HG02623 (cell line): ENCODE measurements around the gene EBLN1.
A peak's percentile ranks its signal among the peaks of the same experiment; 100 is the strongest.

Experiments
- ATAC-seq: cut with Tn5 transposase; IDR thresholded peaks from one replicate; pipeline ENCODE4 v1.9.1; 2021; ENCODE audit warnings: moderate library complexity; ENCODE audit not compliant: unreplicated experiment

EBLN1 gene

DNA sequence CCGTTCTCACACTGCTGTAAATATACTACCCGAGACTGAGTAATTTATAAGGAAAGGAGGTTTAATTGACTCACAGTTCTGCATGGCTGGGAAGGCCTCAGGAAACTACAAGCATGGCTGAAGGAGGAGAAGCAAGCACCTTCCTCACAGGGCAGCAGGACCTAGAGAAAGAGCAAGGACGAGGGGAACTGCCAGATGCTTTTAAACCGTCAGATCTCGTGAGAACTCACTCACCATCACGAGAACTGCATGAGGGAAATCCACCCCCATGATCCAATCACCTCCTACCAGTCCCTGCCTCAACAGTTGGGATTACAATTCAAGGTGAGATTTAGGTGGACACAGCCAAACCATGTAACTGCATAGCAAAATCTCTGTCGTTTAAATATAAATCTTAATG, at the start of gene EBLN1:
TSS of gene EBLN1 (minus strand) at position 174 of the 400 bp plus-strand sequence. CDS start 8,032 bp downstream, outside the sequence.
- ATAC-seq, result no peak

DNA sequence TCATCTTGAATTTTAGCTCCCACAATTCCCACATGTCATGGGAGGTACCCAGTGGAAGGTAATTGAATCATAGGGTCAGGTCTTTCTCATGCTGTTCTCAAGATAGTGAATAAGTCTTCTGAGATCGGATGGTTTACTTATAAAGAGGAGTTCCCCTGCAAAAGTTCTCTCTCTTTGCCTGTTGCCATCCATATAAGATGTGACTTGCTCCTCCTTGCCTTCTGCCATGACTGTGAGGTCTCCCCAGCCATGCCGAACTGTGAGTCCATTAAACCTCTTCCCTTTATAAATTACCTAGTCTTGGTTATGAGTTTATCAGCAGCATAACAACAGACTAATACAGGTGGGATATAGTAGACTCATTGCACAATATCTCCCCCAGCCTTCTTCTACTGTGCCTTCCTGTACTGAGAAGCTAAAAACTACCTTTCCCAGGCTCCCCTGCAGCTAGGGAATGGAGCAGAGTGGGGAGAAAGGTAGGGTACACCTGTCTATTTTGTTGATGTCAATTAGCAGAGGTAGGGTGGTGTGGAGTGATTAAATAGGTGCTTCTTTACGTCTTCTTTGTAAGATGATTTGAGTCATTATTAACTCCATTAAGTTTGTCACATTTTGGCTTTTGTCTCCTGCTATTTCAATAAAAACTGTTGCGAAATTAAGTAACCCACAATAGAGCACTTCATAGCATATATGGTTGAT, 48.2 kb upstream of the EBLN1 start:
- no peak for ATAC-seq

DNA sequence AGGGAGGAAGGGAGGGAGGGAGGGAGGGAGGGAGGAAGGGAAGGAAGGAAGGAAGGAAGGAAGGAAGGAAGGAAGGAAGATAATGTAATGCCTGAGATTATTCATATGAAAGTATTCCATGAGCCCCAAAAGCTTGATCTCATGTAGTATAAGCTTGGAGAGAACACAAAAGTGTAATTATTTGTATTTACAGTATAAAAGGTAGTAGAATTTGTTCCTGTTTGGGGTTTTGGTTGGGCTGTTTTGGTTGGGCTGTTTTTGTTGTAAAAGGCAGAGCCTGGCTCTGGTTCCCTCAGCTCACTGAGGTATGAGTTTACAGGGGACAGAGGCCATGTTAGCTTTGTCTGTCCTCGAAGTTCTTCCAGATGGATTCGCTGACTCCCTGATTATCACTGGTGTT, 45.3 kb upstream of the EBLN1 start:
- no peak for ATAC-seq

DNA sequence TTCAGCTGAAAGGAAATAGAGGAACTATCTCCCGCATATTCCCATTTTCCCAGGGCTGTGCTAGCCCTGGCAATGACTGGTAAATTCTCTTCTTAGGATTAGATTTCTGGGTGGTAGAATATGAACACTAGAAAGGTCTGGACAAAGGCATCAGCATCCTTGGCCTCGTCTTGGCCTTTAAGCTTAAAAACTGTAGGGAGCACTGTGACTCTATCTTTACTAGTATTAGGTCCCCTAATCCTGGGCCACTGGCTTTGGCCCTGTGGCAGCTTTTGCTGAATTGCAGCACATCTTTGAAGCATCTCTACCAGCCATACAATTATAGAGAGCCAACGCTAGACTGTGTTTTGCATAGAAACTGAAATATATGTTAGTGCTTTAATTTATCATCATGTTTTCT, 41.5 kb upstream of the EBLN1 start:
- no peak for ATAC-seq

DNA sequence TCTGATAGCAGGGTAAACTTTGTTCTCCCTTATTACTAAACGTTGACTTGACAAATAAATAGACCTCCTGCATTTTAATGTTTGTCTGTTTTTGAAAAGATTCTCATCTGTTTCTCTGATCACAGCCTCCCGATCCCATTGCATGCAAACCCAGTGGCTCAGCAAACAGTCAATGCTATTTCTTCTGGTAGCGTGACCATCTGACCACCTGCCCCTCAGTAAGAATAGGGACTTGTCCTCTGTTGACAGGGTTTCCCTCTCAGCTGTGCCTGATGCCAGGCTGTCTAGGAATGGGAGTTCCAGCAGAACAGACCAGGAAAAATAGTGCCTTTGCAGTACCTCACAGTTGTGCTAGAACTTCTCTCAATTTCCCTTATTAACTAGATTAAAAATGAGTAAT, 40.7 kb upstream of the EBLN1 start:
- ATAC-seq, result no peak

DNA sequence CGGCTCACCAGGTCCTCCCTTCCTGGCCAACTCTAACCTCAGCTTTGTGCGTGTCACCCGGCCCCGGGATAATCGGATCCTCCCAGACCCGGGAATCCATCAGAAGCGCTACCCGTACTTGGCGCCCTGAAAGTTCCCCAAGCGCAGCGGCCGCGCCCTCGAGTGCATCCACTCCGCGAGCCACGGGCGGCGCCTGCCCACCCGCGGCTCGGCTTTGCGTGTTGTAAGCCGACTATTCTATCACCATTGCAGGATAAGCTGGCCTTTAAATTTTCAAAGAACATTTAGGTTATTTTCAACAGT, 35.7 kb upstream of the EBLN1 start:
- ATAC-seq, result no peak

DNA sequence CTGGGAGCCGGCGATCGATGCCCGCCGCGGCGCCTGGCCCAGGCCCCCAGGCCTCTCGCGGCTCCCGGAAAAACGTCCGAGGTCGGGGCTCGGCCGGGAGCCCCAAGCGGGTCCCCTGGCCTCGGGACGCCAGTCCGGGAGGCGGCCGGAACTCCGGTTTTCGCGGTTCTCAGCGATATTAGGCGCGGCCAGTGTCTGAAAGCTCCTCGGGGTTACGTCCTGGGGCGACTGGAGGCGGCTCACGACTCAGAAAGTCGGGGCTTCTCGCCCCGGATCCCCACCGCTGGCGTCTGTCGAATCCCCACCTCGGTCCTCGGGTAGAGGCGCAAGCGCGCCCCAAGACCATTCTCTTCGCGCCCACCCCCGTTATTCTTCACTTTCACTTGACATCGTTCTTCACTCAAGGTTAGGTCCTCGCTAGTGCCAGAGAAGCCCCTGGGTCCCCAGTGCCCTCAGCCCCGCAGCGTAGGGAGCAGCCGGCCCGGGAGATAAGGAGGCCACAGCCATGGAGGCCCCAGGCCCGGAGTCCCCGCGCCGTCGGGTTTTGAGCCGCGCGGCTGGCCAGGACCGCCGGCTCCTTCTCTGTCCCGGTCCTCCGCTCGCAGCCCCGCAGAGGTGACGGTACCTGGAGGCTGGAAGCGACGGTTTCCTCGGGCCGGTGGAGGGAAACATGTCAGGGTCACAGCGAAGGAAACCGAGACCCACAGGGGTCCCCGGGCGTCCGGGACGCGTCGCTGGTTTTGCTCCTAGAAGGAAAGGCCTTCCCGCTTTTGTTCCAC, 35.2 kb upstream of the EBLN1 start:
- peak; percentile 23 for ATAC-seq

DNA sequence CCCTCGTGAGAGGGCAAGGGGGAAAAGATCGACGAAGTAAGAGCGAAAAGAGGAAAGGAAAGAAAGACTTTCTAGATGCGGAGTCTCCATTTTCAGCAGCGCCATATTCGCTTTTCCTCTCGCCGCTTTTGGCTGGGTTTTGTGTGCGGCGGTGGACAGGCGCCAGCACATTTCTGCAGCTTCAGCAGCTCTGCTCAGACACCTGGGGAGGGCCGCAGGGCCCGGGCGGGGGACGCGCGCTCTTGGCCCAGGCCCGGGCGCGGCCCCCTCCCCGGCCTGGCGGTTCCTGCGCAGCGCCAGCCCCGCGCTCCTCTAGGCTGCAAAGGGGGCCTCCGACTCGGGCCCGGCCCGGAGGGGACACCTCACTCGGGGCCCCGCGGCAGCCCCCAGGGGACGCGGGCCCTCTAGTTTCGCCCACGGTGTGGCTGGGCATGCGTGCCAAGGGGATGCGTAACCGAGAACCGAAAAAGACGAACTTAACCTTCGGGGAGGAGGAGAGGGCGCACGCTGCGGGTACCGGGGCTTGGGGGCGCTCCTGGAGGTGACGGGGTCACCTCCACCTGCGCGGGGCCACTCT, 34.5 kb upstream of the EBLN1 start:
- peak; percentile 47 for ATAC-seq

DNA sequence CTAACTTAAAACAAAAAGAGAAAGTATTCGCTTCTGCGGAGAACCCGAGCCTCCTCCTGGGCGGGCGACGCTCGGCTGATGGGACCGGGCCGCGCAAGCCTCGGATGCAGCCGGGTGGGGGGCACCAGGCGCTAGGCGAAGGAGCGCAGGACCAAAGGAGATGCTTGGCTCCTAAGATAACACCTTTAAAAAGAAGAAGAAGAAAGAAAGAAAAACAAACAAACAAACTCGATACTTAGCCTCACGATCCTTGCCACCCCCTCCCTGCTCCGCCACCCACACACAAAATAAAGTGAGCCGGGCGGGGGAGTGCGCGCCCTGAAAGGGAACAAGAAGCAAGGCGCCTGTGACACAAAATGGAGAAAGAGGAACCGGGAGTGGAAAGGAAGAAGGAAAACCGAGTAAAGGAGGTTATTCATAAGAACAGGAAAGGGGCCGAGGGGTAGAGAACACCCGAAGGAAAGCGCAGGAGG, 34.0 kb upstream of the EBLN1 start:
- ATAC-seq, result peak; percentile 49

DNA sequence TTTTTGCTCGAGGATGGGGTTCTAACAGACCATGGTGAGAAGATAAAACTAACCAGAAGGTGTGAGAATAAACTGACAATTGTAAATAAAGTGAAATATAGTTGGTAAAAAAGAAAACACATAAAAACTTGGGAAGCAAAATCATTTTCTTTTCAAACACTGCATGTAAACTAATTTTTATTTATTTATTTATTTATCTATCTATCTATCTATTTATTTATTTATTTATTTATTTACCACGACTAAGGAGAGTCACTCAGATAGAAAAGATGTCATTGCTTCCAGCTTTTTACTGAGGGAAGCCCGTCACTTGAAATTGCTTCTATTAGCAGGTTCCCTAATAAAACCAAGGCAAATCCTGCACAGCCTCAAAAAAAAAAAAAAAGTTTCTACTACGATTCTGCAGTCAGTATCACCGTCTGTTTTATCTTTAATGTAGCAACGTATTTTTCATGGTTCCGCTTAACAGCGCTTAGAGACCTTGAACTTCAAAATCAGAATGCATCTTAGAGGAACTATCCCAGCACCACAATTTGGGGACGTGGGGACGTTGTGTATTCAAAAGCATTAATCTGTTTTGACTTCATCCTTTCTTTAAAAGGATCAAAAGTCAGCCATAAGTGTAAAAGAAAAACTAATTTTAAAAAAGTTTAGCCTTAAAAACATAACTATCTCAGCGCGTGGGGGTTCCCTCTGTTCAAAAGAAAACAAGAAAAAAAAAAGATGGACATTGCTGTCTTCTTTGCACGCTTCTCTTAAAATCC, 33.3 kb upstream of the EBLN1 start:
- ATAC-seq, result no peak

DNA sequence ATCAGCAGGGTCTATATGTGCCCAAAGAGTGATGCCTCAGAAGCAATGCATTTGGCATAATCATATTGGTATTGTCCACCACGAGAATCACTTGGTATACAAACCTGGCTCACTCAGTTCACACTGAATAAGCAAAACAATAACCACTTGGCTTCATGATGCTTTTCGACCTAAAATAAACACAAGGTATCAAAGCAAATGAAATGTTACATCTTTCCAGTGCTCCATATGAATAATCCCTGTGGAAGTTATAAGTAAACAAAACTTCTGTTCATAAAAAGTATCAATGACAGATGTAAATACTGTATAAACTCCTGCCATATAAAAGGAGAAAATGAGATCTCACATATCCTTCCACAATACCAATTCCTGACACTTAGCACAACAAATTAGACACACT, 29.8 kb upstream of the EBLN1 start:
- no peak for ATAC-seq

DNA sequence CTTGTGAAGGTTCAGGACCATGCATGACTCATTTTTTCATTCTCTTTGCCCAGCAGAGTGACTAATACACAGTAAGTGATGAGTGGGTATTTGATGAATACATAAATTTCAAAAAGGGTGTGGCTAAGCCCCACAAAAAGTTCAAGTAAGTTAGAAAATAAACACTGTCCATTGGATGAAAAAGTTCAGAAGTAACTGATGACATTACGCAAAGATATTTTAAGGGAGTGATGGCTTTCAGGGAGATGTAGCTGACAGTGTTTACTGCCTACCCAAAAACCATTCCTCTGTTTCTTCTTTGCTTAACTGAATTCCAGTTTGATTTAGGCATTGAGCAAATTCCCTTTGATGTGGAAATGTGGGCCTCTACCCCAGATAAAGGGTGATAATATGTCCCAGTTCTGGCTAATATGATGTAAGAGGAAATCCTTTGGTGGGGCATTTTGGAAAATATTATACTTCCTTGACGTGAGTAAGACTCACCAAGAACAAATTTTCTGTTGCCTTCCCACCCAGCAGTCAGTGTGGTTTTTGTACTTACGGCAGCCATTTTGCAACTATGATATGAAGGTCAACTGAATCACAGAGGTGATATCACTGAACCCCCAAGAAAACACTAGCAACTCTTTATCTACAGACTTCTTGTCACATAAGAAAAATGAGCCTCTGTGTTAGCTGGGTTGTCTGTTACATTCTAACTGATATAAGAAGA, 29.0 kb upstream of the EBLN1 start:
- ATAC-seq, result no peak

DNA sequence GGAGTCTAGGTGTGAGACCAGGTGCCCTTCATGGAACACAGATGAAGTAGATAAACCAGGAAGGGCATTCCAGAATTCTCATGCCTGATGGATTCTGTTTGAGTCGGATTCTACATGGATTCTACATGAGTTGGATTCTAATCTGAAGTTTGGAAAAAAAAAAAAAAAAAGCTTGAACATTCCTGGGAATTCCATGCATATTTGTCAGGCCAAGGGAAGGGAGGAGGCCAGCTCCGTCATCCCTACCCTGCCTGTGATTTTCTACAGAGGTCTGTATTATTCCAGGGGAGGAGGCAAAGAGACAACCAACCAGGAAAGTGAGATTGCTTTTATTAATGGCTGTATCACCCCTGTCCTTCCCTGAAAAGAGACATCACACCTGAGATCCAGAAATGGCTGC, 27.8 kb upstream of the EBLN1 start:
- ATAC-seq, result no peak

DNA sequence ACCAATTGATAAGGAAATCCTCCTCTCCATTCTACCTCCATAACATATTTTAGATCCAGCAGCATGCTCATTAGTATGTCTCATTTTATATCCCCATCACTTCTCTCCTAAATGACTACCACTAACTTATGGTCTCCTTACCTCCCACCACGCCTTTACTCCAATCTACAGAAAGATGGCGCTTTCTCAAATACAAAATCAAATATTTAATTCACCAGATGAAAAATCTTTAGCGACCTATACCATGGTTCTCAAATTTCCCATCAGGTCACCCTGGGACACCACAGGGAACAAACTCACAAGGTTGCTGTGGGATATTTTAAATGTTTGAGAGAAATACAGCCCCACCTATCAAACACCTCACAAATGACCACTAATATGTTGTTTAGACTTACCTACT, 27.0 kb upstream of the EBLN1 start:
- ATAC-seq, result no peak

DNA sequence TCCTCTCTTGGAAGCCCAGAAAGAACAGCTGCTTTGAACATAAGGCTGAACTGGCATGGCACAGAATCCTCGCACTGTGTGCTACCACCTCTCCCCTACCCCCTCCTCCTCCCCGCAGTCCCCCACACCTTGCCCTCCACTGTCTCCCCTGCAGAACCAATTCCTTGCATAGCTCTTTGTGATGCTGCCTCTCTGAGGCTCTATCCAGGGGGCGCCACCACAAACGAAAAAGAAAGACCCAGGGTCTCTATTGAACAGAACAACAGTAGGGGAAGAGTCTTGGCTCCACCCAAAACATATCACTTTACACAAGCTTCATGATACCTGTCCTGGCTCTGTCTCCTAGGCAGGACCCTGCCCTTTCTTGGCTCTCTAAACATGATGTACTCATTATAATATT, 26.2 kb upstream of the EBLN1 start:
- ATAC-seq, result no peak

DNA sequence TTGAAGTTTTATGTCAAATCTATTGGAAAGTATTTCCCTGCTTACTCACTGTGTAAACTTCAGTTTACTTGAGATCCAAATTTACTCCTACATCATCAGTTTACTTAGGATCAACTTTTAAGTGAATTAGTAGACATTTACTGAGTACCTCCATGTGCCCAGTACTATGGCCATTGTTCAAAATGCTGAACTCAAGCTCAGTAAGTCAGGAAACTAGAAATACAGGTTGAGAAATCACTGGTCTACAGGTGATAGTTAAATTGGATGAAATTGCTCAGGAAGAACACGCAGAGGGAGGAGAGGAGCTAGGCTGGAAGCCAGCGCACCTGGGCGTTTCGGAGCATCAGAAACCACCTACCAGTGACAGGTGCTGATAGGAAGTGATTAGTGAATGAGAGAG, 25.5 kb upstream of the EBLN1 start:
- no peak for ATAC-seq

DNA sequence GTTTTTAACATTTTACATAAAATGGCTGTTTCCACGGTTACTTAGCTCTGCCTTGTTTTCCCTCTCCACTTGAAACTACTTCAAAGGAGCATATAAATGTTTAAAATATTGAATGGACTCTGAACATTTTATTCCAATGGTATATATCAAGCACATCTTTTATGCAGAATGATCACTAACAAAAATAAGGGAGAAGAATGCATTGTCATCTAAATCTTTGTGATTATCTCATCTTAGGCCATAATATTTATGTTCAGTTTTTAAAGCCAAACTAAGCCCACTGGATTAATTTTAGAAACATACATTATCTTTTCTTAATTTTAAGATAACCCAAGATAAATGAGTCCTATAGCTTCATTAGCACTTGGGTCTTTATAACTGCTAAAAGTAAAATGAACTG, 13.4 kb upstream of the EBLN1 start:
- no peak for ATAC-seq

DNA sequence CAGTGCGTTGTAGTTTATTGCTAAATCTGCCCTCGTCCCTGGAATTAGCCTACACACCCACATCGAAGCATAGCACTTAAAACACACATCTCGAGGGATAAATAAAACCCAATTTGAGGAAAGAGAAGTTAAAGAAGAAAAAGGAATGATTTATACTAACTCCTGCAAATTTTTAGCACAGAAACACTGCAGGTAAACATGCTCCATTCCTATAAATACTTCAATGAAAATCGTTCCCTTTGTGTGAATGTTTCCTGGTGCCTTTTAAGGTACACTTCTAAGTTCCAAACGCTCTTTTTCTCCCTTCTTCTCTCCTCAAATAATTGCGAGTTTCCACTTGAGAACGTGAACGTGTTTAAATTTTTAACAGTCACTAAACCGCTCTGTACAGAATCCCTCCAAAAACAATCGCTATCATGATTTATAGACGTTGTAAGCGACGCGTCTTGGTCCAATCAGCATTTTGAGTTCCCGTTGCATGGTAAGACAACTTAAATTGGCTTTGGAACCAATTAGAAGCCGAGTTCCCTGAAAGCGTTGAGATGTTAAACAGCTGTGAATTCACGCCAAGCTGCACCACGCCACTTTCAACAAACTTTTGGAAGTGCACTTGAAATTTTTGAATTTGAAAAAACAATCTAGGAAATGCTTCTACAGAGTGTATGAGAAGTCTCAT, 12.5 kb upstream of the EBLN1 start:
- ATAC-seq, result no peak

DNA sequence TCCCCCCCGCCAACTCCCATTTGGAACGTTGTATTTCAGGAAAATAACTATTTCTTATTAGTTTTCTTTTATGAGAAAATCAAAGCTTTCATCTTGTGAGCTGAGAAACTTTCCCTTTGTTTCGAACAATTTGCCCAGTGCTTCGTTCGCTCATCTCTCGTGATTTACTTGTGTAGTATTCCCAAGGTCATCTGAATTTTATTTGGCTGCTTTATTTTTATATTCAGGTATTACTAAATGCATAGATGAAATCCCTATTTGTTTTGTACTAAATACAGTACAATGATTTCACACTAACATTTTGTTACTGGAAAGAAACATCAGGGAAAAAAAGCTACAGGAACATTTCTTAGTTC, 12.0 kb upstream of the EBLN1 start:
- ATAC-seq, result no peak
